NCI-H2081 treated with DMSO at 0.1 percent for 48 hours (cell line): ENCODE data around the gene ACAD11.
A peak's percentile ranks its signal among the peaks of the same experiment; 100 is the strongest.

Experiments
- DNase-seq: peaks from one replicate; lab custom pipeline; 2025; lab: John Stamatoyannopoulos, UW

ACAD11 gene, protein sequence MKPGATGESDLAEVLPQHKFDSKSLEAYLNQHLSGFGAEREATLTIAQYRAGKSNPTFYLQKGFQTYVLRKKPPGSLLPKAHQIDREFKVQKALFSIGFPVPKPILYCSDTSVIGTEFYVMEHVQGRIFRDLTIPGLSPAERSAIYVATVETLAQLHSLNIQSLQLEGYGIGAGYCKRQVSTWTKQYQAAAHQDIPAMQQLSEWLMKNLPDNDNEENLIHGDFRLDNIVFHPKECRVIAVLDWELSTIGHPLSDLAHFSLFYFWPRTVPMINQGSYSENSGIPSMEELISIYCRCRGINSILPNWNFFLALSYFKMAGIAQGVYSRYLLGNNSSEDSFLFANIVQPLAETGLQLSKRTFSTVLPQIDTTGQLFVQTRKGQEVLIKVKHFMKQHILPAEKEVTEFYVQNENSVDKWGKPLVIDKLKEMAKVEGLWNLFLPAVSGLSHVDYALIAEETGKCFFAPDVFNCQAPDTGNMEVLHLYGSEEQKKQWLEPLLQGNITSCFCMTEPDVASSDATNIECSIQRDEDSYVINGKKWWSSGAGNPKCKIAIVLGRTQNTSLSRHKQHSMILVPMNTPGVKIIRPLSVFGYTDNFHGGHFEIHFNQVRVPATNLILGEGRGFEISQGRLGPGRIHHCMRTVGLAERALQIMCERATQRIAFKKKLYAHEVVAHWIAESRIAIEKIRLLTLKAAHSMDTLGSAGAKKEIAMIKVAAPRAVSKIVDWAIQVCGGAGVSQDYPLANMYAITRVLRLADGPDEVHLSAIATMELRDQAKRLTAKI

DNA sequence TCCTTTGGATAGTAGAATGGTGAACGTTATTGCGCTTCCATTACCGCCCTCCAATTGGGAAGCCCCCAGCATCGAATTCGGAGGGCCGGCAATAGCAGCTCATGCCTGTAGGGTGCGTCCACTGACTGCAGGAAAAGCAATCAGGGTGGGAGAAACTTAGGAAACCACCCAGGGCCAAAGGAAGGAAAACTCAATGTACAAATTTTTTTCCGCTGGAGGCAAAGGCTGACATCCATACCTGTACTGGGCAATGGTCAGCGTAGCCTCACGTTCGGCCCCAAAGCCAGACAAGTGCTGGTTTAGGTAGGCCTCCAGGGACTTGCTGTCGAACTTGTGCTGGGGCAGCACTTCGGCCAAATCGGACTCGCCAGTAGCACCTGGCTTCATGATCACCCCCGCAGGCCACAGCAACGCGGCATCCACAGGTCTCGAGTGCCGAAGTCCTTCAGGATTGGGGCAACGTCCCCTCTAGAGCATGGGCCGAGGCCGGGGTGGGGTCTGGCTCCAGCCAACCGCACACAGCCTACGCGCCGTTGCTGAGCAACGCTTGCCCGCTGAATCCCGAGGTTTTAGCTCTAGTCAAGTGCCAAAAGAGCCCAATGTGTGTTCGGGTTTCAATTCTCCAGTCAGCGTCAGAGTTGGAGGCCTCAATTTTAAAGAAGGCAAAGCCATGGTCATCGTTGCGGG, at the start of gene ACAD11:
TSS of gene ACAD11 (minus strand) at position 445 of the 687 bp plus-strand sequence. CDS start at position 387, 58 bp downstream.
- DNase-seq = peak; percentile 49

DNA sequence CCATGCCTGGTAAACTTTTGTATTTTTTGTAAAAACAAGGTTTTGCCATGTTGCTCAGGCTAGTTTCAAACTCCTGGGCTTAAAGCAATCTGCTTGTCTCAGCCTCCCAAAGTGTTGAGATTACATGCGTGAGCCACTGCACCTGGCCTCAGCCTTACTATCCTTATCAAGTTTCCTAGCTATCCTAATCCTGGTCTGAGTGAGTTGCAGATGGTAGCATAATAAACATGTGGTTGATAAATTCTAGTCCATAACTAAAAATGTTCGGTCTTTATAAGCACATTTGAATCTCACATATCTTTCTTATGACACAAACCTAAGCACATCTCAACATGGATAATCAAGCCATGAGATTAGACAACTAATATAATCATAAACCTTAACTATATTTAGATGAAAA, 44.1 kb upstream of the ACAD11 start:
- DNase-seq = no peak

DNA sequence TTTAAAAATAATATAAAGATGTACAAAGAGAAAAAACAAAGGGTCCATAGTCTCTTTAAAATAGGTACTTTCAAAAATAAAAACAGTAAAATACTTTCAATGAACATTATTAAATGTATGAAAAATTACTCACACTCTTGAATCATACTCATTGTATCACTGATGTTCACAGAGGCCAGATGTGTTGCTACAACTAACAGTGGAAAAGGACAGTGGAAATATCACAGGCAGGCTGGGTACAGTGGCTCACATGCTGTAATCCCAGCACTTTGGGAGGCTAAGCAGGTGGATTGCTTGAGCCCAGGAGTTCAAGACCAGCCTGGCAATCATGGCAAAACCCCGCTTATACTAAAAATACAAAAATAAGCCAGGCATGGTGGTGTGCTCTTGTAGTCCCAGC, 35.8 kb upstream of the ACAD11 start:
- DNase-seq = no peak

DNA sequence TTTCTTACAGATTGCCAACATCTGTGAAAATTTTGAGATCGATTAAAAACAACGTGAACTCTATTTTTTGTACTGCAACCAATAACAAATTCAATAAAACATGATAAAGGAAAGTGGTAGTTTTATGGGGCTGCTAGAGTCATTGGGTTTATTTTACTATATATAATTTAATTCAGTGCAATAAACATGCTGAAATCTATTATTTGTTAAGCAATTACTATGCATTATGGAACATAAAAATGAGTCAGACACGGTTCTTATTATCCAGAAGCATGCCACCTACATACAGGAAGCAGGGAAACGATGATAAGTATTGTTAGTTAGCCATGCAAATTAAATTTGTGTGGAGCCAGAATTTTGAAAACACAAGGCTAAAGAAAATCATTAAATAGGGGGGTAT, 35.4 kb upstream of the ACAD11 start:
- DNase-seq = peak; percentile 20

DNA sequence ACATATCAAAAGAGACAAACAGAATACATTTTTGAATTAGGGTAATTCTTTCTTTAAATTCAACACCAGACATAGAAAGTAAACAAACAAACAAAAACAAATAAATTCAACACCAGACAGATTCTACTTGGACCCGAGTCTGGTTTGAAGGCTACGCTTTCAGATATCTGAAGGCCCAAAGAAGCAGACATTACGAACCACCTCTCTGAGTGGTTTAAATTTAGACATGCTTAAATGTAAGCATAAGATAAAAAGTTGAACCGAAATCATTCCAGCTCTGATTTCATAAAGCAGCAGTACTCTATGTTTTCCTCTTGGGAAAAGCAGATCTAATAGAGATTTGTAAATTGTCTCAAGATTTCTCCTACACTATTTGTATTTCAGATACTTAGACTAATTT, 30.4 kb upstream of the ACAD11 start:
- no peak for DNase-seq

DNA sequence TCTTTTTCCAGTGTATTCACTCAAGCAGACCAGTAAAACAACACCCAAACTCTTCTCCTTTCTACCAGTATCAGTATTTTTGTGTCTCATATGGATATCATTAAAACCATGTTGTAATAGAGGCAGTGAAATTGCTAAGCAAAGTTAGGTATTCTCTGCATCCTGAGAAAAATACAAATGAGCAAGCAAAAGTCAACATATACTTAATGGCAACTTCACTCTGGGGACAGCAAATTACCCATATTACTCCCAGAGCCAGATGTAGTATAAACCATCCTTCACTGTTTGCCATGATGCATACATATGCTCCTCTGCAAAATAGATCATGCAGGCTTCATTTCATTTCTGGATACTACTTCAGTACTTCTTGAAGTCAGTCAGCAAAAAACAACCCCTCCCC, 22.6 kb upstream of the ACAD11 start:
- DNase-seq = no peak

DNA sequence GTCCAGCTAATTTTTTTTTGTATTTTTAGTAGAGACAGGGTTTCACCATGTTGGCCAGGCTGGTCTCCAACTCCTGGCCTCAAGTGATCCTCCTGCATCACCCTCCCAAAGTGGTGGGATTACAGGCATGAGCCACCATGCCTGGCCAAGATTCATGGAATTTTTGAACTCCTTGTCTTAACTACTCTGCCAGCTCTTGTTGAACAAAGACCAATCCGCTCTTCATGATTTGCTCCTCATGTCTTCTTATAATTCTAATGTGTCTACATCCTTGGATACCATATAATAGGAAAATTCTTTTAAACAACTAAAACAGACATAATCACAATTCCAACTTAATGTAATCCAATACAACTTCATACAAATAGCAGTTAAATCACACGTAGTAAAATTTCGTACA, 21.8 kb upstream of the ACAD11 start:
- no peak for DNase-seq

DNA sequence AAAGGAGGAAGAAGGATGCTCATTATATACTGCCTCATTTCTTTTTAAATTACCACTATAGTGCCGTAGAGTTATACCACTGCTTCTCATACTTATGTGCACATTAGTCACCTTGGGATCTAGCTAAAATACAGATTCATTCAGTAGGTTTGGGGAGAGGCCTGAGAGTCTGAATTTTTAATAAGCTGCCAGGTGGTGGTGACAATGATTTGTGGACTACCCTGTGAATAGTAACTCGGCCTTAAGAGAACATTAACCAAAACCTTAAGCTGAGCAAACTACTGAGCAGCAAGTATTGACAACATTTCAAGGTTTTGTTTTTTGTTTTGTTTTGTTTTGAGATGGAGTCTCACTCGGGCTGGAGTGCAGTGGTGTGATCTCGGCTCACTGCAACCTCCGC, 20.3 kb upstream of the ACAD11 start:
- DNase-seq = no peak

DNA sequence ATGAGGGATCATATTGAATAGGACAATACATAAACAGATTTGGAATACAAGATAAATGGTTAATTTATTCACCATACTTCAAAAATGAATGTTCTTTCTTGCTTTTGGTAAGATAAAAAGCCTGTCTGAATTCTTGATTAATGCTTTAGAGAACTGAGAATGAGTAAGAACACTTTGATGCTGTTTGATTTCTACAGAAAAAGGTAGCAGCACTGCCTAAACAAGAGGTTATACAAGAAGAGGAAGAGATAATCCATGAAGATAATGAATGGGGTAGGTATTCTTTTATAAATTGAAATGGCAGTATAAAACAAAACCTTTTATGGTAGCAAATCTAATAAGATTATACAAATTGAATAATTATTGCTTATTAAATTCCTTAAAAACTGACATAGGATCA, 15.8 kb upstream of the ACAD11 start:
- no peak for DNase-seq

DNA sequence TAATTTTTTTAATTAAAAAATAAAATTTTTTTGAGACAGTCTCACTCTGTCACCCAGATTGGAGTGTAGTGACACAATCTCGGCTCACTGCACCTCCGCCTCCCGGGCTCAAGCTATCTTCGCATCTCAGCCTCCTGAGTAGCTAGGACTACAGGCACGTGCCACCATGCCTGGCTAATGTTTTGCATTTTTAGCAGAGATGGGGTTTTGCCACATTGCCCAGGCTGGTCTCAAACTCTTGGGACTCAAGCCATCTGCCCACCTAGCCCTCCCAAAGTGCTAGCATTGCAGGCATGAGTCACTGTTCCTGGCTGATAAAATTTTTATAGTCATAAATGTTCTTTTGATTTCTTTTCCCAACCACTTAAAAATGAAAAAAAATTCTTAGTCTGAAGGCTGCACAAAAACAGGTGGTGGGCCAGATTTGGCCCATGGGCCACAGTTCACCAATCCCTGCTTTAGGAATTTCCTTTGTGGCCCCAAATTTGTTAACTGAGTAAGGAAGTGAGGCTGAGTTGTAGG, 9.7 kb upstream of the ACAD11 start:
- DNase-seq = no peak

DNA sequence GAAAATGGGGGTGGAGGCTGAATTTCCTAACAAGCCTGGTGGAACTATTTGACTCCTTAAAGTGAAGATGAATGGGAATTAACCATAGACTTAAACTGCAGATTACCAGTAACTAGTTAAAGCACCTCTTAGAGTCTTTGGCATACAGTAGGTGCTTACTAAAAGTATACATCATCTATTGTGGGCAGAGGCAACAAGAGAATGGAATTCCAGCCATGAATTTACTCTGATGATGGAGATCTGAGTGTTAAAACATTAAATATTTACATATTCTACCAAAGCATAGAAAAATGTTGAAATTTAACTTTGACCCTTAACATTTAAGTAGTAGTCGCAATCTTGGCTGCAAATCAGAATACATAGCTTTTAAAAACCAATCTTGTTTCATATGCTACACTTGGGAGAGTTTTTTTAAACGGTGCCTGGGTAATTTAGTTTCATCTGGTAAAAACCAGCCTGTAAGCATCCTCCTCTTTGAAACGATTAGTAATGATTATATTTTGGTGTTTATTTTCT, 5.7 kb upstream of the ACAD11 start:
- no peak for DNase-seq

DNA sequence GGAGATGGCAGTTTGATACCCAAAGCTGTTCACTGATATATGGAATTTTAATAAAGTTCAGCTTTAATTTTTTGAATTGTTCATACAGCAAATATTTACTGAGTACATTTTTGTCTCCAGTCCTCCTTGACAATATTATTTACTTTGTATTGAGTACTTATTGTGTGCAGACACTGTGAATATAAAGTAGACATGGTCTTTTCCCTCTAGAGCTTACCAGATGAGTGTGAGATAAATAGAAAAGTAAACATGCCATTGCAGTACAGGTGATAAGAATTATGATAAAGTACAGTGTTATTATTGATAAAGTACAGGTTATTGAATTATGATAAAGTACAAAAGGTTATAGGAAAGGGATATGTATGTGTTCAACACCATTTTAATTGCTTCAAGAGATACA, 2.6 kb upstream of the ACAD11 start:
- no peak for DNase-seq

DNA sequence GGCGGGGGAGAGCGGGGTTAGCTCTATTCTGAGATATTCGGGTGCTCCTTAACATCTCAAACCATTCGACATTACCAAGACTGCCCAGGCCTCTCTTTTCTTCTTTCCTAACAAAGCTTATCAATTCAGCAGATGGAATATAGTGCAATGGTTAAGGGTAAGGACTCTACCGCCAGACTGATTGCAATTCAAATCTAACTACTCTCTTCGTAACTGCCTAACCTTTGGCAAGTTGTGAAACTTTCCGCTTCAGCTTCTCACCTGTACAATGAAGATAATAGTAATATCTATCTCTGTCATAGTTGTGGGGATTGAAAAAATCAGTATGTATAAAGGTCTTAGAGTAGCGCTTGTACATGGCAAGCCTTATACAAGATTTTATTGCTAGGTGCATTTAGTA, 1.5 kb upstream of the ACAD11 start:
- no peak for DNase-seq

DNA sequence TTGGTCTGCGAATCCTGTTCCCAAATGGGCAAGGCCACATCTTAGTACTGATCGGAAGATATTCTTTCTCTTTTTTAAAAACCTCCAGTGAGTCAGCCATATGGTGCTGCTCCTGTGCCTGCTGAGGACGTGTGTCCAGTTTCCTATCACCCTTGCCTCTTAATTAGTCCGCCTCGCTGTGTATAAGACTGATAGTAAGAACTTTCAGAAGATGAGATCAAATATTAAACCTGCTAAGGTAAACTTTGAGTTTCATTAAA, 1.1 kb upstream of the ACAD11 start:
- no peak for DNase-seq

DNA sequence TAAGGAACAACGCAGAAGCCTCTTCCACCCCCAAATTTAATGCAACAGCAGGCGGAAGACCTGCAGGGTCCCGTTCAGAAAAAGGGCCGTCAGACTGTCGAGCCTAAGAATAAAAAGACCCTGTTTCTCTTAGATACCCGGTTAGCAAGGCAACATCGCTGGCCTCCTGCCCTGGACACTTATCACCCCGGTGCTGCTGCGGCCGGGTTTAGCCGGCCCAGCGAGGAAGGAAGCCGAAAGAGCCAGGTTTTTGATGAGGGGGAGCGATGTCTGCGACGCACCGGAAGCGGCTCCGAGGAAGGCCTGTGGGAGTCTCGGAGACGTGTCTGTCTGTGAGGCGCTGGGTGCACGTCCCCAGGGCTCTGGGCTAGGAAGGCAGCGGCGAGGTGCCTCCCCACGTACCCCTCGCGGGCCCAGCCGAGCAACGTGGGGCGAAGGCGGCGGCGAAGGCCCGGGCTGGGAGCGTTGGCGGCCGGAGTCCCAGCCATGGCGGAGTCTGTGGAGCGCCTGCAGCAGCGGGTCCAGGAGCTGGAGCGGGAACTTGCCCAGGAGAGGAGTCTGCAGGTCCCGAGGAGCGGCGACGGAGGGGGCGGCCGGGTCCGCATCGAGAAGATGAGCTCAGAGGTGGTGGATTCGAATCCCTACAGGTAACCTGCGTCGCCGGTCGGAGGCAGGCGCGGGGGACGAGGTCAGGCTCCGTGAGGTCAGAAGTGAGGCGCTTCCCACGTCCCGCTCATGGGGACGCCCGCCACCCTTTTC, 622 bp upstream of the ACAD11 start, which contains the start of gene UBA5:
TSS of gene UBA5 (plus strand) at position 278 of the 759 bp plus-strand sequence. CDS start at position 487, 209 bp downstream.
- DNase-seq = peak; percentile 48

DNA sequence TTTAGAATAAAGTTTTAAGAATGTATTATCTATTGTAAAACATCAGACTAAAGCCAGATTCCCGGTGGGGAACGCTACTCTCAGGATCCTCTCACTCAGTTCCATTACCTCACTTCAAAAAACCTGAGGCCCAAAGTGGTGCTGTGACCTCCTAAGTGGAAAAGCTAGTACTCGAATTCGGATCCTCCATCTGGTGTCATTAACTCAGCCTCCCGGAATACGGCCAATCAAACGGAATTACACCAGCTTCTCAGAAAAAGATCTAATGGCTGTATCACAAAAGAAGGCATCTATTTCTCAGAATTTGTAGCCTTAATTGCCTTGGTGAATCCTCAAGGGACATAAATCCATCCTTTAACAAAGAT, 627 bp downstream of the ACAD11 start:
- no peak for DNase-seq

DNA sequence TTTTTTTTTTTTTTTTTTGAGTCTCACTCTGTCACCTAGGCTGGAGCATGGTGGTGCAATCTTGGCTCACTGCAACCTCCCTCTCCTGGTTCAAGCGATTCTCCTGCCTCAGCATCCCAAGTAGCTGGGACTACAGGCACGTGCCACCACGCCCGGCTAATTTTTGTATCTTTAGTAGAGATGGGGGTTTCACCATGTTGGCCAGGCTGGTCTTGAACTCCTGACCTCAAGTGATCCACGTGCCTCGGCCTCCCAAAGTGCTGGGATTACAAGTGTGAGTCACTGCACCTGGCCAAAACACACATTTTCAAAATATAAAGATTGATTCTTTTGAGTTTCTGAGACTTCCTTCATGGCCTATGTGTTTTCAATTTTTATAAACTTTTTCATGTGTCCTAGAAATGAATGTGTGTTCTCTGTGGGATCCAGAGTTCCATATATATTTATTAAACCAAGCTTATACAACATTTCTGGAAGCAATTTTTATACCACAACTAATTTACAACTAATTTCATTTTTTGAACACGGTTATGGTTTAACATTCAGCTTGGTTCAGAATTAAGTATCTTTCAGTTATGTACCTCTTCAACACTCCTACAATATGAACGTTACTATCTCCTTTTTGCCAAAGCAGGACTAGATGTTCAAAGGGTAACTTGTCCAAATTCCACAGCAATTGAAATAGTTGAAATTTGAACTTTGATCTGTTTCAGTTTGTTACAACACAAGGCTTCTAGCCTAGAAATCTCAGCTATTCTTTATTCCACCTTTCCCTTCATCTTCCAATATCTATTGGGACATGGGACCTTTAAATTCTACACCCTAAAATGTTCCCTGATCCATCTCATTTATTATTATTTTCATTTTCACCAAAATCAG, 1.5 kb downstream of the ACAD11 start:
- no peak for DNase-seq

DNA sequence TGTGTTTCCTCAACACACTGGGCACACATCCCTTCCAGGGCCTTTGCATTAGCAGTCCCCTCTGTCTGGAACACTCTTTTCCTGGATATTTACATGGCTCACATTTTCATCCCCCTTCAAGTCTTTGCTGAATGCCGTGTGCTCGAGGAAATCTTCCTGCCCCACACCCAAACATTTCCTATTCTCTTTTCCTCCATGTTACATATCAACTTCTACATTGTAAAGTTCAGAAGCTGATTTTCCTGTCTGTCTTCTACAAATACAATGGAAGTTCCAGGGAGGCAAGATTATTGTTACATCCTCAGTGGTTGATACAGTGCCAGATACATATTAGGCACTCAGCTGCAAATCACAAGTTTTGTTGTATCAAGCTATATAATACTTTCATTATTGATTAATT, 4.1 kb downstream of the ACAD11 start:
- DNase-seq = no peak

DNA sequence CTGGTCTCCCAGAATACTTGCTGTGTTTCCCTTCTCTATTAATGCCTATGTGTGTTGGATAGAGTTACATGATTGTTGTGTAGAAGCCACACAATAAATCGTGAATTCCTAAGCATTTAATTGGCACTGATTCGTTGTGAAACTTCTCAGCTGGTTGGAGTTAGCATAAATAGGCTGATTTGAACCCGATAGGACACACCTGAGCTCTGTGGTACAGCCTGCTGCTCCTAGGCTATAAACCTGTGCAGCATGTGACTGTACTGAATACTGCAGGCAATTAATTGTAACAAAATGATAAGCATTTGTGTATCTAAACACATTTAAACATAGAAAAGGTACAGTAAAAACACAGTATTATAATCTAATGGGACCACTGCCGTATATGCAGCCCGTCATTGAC, 4.9 kb downstream of the ACAD11 start:
- no peak for DNase-seq

DNA sequence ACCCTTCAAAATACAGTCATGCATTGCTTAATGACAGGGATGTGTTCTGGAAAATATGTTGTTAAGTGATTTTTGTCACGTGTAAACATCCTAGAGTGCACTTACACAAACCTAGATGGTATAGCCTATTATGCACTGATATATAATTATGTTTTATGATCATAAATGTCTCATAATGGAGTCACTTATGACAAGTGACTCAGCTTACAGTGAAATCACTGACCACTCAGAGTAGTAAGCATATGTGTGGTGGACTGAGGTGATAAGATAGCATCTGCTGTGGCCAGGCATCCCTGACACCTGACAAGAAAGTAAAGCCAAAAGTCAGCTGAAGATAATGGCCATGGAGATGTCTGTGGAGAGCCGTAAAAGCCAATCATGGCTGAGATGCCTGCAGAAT, 5.4 kb downstream of the ACAD11 start:
- DNase-seq = no peak
